WTC11 (cell line): ENCODE data around the gene RNF208. TPM values are rescaled to one million over a fixed set of nuclear protein-coding genes. Genes with fewer than 3 reads are reported as not detected.

Source experiments
- ATAC-seq: fragments of 200-7000 bp; cut with Tn5 transposase; 2 replicates; pipeline ENCODE4 v1.10.0; 2021; ENCODE audit warnings: mild to moderate bottlenecking, moderate library complexity
- CTCF ChIA-PET: fragments of 300-600 bp; sonication (Branson Sonifier 250); formaldehyde crosslinking; loops from one replicate; lab custom pipeline; 2021; ENCODE audit warnings: antibody characterized with exemption; lab: Charles Lee
- POLR2A ChIA-PET: fragments of 350-600 bp; sonication (Branson Sonifier 250); formaldehyde crosslinking; loops from one replicate; lab custom pipeline; 2021; ENCODE audit warnings: antibody characterized with exemption; lab: Charles Lee
- DNase-seq: peaks from one replicate; pipeline ENCODE4 v3.0.0; 2021; ENCODE audit warnings: low spot score
- H3K27ac Mint-ChIP-seq: 2 replicates; pipeline ENCODE4 v1.8.0; 2021; ENCODE audit warnings: mixed read lengths
- H3K27me3 Mint-ChIP-seq: 2 replicates; pipeline ENCODE4 v1.8.0; 2021; ENCODE audit warnings: low read depth, mild to moderate bottlenecking, moderate library complexity, mixed read lengths
- H3K36me3 Mint-ChIP-seq: 2 replicates; pipeline ENCODE4 v1.8.0; 2021; ENCODE audit warnings: mixed read lengths
- H3K4me1 Mint-ChIP-seq: 2 replicates; pipeline ENCODE4 v1.8.0; 2022; ENCODE audit warnings: mixed read lengths
- H3K4me3 Mint-ChIP-seq: 2 replicates; pipeline ENCODE4 v1.8.0; 2021; ENCODE audit warnings: mild to moderate bottlenecking, moderate library complexity, mixed read lengths
- H3K9me3 Mint-ChIP-seq: 2 replicates; pipeline ENCODE4 v1.8.0; 2021; ENCODE audit warnings: mixed read lengths
- AFF4 ChIP-seq: sonication (generic); formaldehyde crosslinking; IDR thresholded peaks from 2 replicates; pipeline ENCODE4 v1.8.1; 2023; ENCODE audit warnings: mild to moderate bottlenecking, missing genetic modification reagents, borderline replicate concordance
- CREM ChIP-seq: sonication (generic); formaldehyde crosslinking; IDR thresholded peaks from 2 replicates; pipeline ENCODE4 v1.8.1; 2022; ENCODE audit warnings: mild to moderate bottlenecking, missing genetic modification reagents, moderate library complexity
- ESRRA ChIP-seq: sonication (generic); formaldehyde crosslinking; IDR thresholded peaks from 2 replicates; pipeline ENCODE4 v1.8.1; 2022; ENCODE audit warnings: mild to moderate bottlenecking, missing genetic modification reagents, borderline replicate concordance
- IRF2 ChIP-seq: sonication (generic); formaldehyde crosslinking; IDR thresholded peaks from 2 replicates; pipeline ENCODE4 v1.8.0; 2022; ENCODE audit warnings: low read depth, missing genetic modification reagents, borderline replicate concordance
- JAZF1 ChIP-seq: fragments of 250-450 bp; sonication (Bioruptor Pico); IDR thresholded peaks from 2 replicates; pipeline ENCODE4 v1.9.0; 2021; ENCODE audit warnings: moderate library complexity, mild to moderate bottlenecking, inconsistent platforms
- OVOL2 ChIP-seq: fragments of 250-450 bp; sonication (Bioruptor Pico); IDR thresholded peaks from 2 replicates; pipeline ENCODE4 v1.9.0; 2021; ENCODE audit warnings: mild to moderate bottlenecking, borderline replicate concordance
- TEAD1 ChIP-seq: sonication (generic); formaldehyde crosslinking; IDR thresholded peaks from 2 replicates; pipeline ENCODE4 v1.8.0; 2022; ENCODE audit warnings: mild to moderate bottlenecking, missing genetic modification reagents
- TP53 ChIP-seq: sonication (generic); formaldehyde crosslinking; IDR thresholded peaks from 2 replicates; pipeline ENCODE4 v1.8.1; 2023; ENCODE audit warnings: mild to moderate bottlenecking, missing genetic modification reagents
- USF2 ChIP-seq: sonication (generic); formaldehyde crosslinking; IDR thresholded peaks from 2 replicates; pipeline ENCODE4 v1.8.1; 2023; ENCODE audit warnings: mild to moderate bottlenecking, missing genetic modification reagents, moderate library complexity
- ZNF138 ChIP-seq: sonication (generic); formaldehyde crosslinking; conservative IDR thresholded peaks from 2 replicates; pipeline ENCODE4 v1.8.1; 2022; ENCODE audit warnings: mild to moderate bottlenecking, moderate library complexity, missing genetic modification reagents
- ZNF219 ChIP-seq: sonication (generic); formaldehyde crosslinking; IDR thresholded peaks from 2 replicates; pipeline ENCODE4 v1.8.0; 2023; ENCODE audit warnings: missing genetic modification reagents, mild to moderate bottlenecking, borderline replicate concordance
- total RNA-seq: library from RNA; stranded (reverse); gene quantifications from 3 replicates; pipeline ENCODE4 v1.2.3, GENCODE V29; 2021
- TF ChIP-seq, protein P1 (sequence below): fragments of 250-450 bp; sonication (Bioruptor Pico); IDR thresholded peaks from 2 replicates; pipeline ENCODE4 v1.9.0; 2021; ENCODE audit warnings: mild to moderate bottlenecking, borderline replicate concordance
- TF ChIP-seq, protein P2 (sequence below): sonication (generic); formaldehyde crosslinking; IDR thresholded peaks from 2 replicates; pipeline ENCODE4 v1.8.0; 2022; ENCODE audit warnings: mild to moderate bottlenecking, missing genetic modification reagents
- TF ChIP-seq, protein P3 (sequence below): sonication (generic); formaldehyde crosslinking; IDR thresholded peaks from 2 replicates; pipeline ENCODE4 v1.8.0; 2022; ENCODE audit warnings: missing genetic modification reagents

RNF208 gene
- total RNA-seq, 1 experiment from 2014 or later: 14.8 TPM

- H3K27ac Mint-ChIP-seq: no peak overlapping the region
- ATAC-seq (no peak), DNase-seq (no peak)
- TF ChIP-seq JAZF1 (no peak), OVOL2 (CRISPR knock-in tag) (no peak)
- TF ChIP-seq, protein P1, sequence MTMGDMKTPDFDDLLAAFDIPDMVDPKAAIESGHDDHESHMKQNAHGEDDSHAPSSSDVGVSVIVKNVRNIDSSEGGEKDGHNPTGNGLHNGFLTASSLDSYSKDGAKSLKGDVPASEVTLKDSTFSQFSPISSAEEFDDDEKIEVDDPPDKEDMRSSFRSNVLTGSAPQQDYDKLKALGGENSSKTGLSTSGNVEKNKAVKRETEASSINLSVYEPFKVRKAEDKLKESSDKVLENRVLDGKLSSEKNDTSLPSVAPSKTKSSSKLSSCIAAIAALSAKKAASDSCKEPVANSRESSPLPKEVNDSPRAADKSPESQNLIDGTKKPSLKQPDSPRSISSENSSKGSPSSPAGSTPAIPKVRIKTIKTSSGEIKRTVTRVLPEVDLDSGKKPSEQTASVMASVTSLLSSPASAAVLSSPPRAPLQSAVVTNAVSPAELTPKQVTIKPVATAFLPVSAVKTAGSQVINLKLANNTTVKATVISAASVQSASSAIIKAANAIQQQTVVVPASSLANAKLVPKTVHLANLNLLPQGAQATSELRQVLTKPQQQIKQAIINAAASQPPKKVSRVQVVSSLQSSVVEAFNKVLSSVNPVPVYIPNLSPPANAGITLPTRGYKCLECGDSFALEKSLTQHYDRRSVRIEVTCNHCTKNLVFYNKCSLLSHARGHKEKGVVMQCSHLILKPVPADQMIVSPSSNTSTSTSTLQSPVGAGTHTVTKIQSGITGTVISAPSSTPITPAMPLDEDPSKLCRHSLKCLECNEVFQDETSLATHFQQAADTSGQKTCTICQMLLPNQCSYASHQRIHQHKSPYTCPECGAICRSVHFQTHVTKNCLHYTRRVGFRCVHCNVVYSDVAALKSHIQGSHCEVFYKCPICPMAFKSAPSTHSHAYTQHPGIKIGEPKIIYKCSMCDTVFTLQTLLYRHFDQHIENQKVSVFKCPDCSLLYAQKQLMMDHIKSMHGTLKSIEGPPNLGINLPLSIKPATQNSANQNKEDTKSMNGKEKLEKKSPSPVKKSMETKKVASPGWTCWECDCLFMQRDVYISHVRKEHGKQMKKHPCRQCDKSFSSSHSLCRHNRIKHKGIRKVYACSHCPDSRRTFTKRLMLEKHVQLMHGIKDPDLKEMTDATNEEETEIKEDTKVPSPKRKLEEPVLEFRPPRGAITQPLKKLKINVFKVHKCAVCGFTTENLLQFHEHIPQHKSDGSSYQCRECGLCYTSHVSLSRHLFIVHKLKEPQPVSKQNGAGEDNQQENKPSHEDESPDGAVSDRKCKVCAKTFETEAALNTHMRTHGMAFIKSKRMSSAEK: no peak
- TF ChIP-seq, all 79 proteins: peak for 0
- H3K4me1 Mint-ChIP-seq: peaks cover 29% of the 10 kb centered on the region
- POLR2A ChIA-PET: interaction anchor here (0.6 kb wide), 1 partner anchor 153 kb away, joined by 3 read pairs; no protein-coding TSS in a partner anchor
- no peak overlapping the region for H3K4me3 Mint-ChIP-seq
- H3K36me3 Mint-ChIP-seq: peaks cover 11% of the 10 kb centered on the region
- CTCF ChIA-PET: interaction anchor here (0.6 to 4.6 kb wide), 21 partner anchors 9 to 290 kb away, joined by 3 to 143 read pairs (median 10); partner anchors contain the start of genes CYSRT1, LRRC26, MAN1B1 and NELFB
- H3K27me3 Mint-ChIP-seq: no peaks in the 10 kb centered on the region
- no peaks in the 10 kb centered on the region for H3K9me3 Mint-ChIP-seq
Measured at GRCh38 chr9:137237759-137238726, 16.0 kb upstream of the RNF208 start.

DNA sequence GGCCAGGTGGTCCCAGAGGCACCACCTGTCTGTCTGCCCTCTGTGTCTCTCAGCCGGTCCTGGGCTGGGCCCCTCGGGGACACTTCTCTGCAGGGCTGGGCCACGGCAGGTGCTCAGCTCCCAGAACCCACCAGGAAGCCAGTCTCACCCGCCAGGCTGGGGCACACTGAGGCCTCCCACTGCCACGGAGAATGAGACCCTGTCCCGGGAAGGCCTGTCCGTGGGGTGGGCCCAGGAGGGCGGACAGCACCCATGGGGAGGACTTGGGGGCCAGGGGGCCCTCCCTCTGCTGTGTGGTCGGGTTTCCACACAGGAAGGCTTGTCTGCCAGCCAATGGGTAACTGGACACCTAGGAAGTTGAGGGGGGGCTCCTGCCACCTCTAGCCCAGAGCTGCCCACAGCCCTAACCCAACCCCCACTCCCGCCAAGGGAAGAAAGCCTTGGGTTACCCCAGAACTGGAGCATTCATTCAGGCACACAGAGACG is 14.9 kb upstream of the RNF208 start:
- peaks cover under 1% of the 10 kb centered on the region for H3K36me3 Mint-ChIP-seq
- CTCF ChIA-PET: interaction anchor here (0.6 to 4.6 kb wide), 90 partner anchors 10 to 633 kb away, joined by 3 to 143 read pairs (median 6); partner anchors contain the start of genes CYSRT1, ENTPD2, ENTPD8 and EXD3
- ATAC-seq: no peak
- no peak for TF ChIP-seq ZNF138
- TF ChIP-seq USF2 (CRISPR knock-in tag): no peak
- TF ChIP-seq TEAD1 (CRISPR knock-in tag): no peak
- no peak for TF ChIP-seq AFF4 (CRISPR knock-in tag)
- TF ChIP-seq TP53: no peak
- no peak for TF ChIP-seq ZNF219 (CRISPR knock-in tag)
- no peak for TF ChIP-seq CREM (CRISPR knock-in tag)
- TF ChIP-seq, protein P2, sequence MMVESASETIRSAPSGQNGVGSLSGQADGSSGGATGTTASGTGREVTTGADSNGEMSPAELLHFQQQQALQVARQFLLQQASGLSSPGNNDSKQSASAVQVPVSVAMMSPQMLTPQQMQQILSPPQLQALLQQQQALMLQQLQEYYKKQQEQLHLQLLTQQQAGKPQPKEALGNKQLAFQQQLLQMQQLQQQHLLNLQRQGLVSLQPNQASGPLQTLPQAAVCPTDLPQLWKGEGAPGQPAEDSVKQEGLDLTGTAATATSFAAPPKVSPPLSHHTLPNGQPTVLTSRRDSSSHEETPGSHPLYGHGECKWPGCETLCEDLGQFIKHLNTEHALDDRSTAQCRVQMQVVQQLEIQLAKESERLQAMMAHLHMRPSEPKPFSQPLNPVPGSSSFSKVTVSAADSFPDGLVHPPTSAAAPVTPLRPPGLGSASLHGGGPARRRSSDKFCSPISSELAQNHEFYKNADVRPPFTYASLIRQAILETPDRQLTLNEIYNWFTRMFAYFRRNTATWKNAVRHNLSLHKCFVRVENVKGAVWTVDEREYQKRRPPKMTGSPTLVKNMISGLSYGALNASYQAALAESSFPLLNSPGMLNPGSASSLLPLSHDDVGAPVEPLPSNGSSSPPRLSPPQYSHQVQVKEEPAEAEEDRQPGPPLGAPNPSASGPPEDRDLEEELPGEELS (CRISPR knock-in tag): no peak
- TF ChIP-seq, protein P3, sequence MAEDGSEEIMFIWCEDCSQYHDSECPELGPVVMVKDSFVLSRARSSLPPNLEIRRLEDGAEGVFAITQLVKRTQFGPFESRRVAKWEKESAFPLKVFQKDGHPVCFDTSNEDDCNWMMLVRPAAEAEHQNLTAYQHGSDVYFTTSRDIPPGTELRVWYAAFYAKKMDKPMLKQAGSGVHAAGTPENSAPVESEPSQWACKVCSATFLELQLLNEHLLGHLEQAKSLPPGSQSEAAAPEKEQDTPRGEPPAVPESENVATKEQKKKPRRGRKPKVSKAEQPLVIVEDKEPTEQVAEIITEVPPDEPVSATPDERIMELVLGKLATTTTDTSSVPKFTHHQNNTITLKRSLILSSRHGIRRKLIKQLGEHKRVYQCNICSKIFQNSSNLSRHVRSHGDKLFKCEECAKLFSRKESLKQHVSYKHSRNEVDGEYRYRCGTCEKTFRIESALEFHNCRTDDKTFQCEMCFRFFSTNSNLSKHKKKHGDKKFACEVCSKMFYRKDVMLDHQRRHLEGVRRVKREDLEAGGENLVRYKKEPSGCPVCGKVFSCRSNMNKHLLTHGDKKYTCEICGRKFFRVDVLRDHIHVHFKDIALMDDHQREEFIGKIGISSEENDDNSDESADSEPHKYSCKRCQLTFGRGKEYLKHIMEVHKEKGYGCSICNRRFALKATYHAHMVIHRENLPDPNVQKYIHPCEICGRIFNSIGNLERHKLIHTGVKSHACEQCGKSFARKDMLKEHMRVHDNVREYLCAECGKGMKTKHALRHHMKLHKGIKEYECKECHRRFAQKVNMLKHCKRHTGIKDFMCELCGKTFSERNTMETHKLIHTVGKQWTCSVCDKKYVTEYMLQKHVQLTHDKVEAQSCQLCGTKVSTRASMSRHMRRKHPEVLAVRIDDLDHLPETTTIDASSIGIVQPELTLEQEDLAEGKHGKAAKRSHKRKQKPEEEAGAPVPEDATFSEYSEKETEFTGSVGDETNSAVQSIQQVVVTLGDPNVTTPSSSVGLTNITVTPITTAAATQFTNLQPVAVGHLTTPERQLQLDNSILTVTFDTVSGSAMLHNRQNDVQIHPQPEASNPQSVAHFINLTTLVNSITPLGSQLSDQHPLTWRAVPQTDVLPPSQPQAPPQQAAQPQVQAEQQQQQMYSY (CRISPR knock-in tag): no peak
- TF ChIP-seq ESRRA (CRISPR knock-in tag): no peak
- TF ChIP-seq IRF2: no peak
- no peak overlapping the region for H3K27ac Mint-ChIP-seq
- POLR2A ChIA-PET: interaction anchor here (0.9 kb wide), 1 partner anchor 65 kb away, joined by 3 read pairs; the partner anchor contains the start of gene NRARP
- no peaks in the 10 kb centered on the region for H3K27me3 Mint-ChIP-seq
- H3K4me1 Mint-ChIP-seq: peaks cover 18% of the 10 kb centered on the region
- H3K4me3 Mint-ChIP-seq: no peak overlapping the region
- no peaks in the 10 kb centered on the region for H3K9me3 Mint-ChIP-seq
- no peak for DNase-seq
